HG03442 (cell line): ENCODE measurements around the gene POLR2A.
"Not testable (repeated sequence)": the region's sequence is repeated elsewhere in the genome, so short reads cannot be mapped to it uniquely, and the experiment has no call there.

Source experiments
- ATAC-seq: cut with Tn5 transposase; IDR thresholded peaks from one replicate; pipeline ENCODE4 v1.9.1; 2021; ENCODE audit warnings: mild to moderate bottlenecking, moderate library complexity; ENCODE audit not compliant: unreplicated experiment

Gene POLR2A

GRCh38 chr17:7460850-7461660, 23.1 kb upstream of the POLR2A start:
- no peak for ATAC-seq

GRCh38 chr17:7462474-7463371, 21.4 kb upstream of the POLR2A start:
- no peak for ATAC-seq

- ATAC-seq, result no peak
These were observed 20.8 kb upstream of the POLR2A start for GRCh38 chr17:7463372-7463846.

- no peak for ATAC-seq
These were observed 20.1 kb upstream of the POLR2A start for GRCh38 chr17:7464081-7464480.

- no peak for ATAC-seq
These were observed 18.4 kb upstream of the POLR2A start for GRCh38 chr17:7465597-7466275.

GRCh38 chr17:7466318-7466638, 17.9 kb upstream of the POLR2A start:
- ATAC-seq, result no peak

GRCh38 chr17:7466639-7467341, 17.4 kb upstream of the POLR2A start:
- no peak for ATAC-seq

GRCh38 chr17:7467498-7467897, 16.7 kb upstream of the POLR2A start:
- no peak for ATAC-seq

GRCh38 chr17:7468290-7468689, 15.9 kb upstream of the POLR2A start:
- ATAC-seq, result no peak

GRCh38 chr17:7468804-7469389, 15.3 kb upstream of the POLR2A start:
- ATAC-seq, result no peak

GRCh38 chr17:7469843-7470242, 14.3 kb upstream of the POLR2A start:
- ATAC-seq, result not testable (repeated sequence)

GRCh38 chr17:7470457-7470973, 13.7 kb upstream of the POLR2A start:
- not testable (repeated sequence) for ATAC-seq

GRCh38 chr17:7471729-7472128, 12.4 kb upstream of the POLR2A start:
- no peak for ATAC-seq

GRCh38 chr17:7474767-7475166, 9.4 kb upstream of the POLR2A start:
- ATAC-seq, result not testable (repeated sequence)

- ATAC-seq, result no peak
These were observed 8.3 kb upstream of the POLR2A start for GRCh38 chr17:7475764-7476422.

GRCh38 chr17:7476494-7476893, 7.7 kb upstream of the POLR2A start:
- no peak for ATAC-seq

- ATAC-seq, result no peak
These were observed 7.2 kb upstream of the POLR2A start for GRCh38 chr17:7476951-7477350.

GRCh38 chr17:7477392-7478275, 6.5 kb upstream of the POLR2A start:
- ATAC-seq, result no peak
